ENCODE data around the gene SCD. TPM values are rescaled to one million over a fixed set of nuclear protein-coding genes. Genes with fewer than 3 reads are reported as not detected.

Gene SCD
- total and polyA plus RNA-seq, 9 of the 15 experiments (the other 6 are each of a cell fraction or from before 2014, with no cell fraction given) = 114 to 486 (median 188) TPM

DNA sequence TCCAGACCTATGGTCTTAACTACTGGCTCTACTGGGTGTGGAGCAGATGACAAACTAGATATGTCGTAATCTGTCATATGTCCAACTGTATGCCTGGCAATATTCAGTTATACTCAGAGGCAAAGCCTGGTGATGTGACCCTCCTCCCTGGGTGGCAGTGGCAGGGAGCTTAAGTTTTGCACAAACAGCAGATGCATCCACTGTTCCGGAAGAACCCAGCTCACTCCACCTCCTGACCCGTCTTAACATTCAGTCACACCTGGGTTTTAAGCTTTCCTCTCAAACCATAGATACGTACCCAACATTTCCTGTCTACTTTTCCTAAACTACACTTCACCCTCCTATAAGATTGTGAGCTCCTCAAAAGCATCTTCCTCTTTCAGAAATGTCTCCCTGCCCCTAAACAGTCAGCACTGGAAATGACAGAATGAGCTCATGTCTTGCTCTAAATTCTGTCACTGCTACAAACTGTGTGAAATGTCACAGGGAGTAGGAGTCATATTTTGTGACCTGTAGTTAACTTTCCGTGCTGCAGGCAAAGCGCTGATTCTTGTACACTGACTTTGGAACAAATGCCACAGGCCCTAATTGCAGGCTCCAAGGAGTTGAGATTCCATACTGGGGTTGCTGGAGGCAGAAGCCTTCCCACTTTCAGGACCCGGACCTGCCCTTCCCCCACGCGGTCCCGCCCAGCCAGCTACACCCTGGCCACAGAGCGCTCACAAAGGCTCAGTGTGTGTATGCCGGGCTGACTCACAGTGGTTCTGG is 23.9 kb downstream of the SCD start:
- Histone ChIP-seq H3K27ac (ENCODE audit: extremely low read depth, low read depth, low read length) (peak overlapping the region; percentile 90), H4K20me1 (replicated peaks; ENCODE audit: control insufficient read depth, insufficient read depth, low read length) (no peaks in the 10 kb centered on the region), H3K9me3 (replicated peaks; ENCODE audit: control insufficient read depth, insufficient read depth, low read depth, low read length) (no peaks in the 10 kb centered on the region), H3K4me2 (ENCODE audit: insufficient read depth, low read length) (peak overlapping the region; percentile 80), H2AFZ (ENCODE audit: low read depth, low read length) (peak overlapping the region; percentile 83), H3K4me1 (replicated peaks in 1 of 2; ENCODE audit: control insufficient read depth in 2 of 2, insufficient read depth in 2 of 2, low read length in 2 of 2) (peaks cover 22 to 25% of the 10 kb centered on the region in 2 experiments), H3K36me3 (ENCODE audit: control insufficient read depth, insufficient read depth, low read length) (no peaks in the 10 kb centered on the region), H3K4me3 (no peak overlapping the region; the same call in 1 of the 2 replicates), H3K79me2 (ENCODE audit: control insufficient read depth, insufficient read depth, low read length) (peaks cover 32% of the 10 kb centered on the region), H3K9me1 (ENCODE audit: control insufficient read depth, insufficient read depth, low read length) (no peaks in the 10 kb centered on the region), H3K27me3 (ENCODE audit: control insufficient read depth in 2 of 2, insufficient read depth in 2 of 2, low read length in 2 of 2) (no peaks in the 10 kb centered on the region), H3K9ac (ENCODE audit: insufficient read depth in 1 of 2, low read depth in 2 of 2, low read length in 2 of 2) (peak overlapping the region; percentile 62 to 82)
- POLR2A ChIA-PET = interaction anchor here (1.2 to 2.3 kb wide), 5 partner anchors 9 to 25 kb away, joined by 6 to 21 read pairs (median 8); partner anchors contain the start of gene SCD
- CTCF ChIA-PET (ENCODE audit: low intra/inter-chr PET ratio) = interaction anchor here (0.5 kb wide), 1 partner anchor 27 kb away, joined by 5 read pairs; no protein-coding TSS in a partner anchor
- in situ Hi-C loops (cut with MboI) = no loop called here
- FAIRE-seq (peak; percentile 86), ATAC-seq (peak; percentile 75), DNase-seq (ENCODE audit: extremely low read depth in 1 of 4, low spot score in 3 of 4) (peak; percentile 59 to 89 (median 68))
- BruUV-seq (replicated peaks) = no TSS peak
- intact Hi-C loops (cut with micrococcal nuclease) = no loop called here
- WGBS (ENCODE audit: insufficient coverage, low coverage, missing lambda C conversion rate) = 0% methylated on average over 12 of the region's 12 CpGs
- TF ChIP-seq SREBF2 (CRISPR knock-in tag; IDR thresholded peaks at IDR 0.05) (no peak), CEBPG (CRISPR knock-in tag; IDR thresholded peaks at IDR 0.05) (peak; percentile 47; the same call in 1 of the 2 replicates), CEBPG (tag; conservative IDR thresholded peaks at IDR 0.05 in 1 of 2, IDR thresholded peaks at IDR 0.05 in 1 of 2) (peak; percentile 54 to 78), TEAD4 (IDR thresholded peaks at IDR 0.05; ENCODE audit: low read length) (peak; percentile 23; the same call in 1 of the 2 replicates), TEAD4 (CRISPR knock-in tag; IDR thresholded peaks at IDR 0.05; ENCODE audit: borderline replicate concordance) (no peak), TOE1 (IDR thresholded peaks at IDR 0.05; ENCODE audit: borderline replicate concordance) (no peak), TOE1 (CRISPR knock-in tag; IDR thresholded peaks at IDR 0.05; ENCODE audit: borderline replicate concordance, low read depth) (no peak), GABPB1 (CRISPR knock-in tag; IDR thresholded peaks at IDR 0.05) (no peak), TEAD1 (CRISPR knock-in tag; IDR thresholded peaks at IDR 0.05) (no peak)
- TF ChIP-seq, protein P1, sequence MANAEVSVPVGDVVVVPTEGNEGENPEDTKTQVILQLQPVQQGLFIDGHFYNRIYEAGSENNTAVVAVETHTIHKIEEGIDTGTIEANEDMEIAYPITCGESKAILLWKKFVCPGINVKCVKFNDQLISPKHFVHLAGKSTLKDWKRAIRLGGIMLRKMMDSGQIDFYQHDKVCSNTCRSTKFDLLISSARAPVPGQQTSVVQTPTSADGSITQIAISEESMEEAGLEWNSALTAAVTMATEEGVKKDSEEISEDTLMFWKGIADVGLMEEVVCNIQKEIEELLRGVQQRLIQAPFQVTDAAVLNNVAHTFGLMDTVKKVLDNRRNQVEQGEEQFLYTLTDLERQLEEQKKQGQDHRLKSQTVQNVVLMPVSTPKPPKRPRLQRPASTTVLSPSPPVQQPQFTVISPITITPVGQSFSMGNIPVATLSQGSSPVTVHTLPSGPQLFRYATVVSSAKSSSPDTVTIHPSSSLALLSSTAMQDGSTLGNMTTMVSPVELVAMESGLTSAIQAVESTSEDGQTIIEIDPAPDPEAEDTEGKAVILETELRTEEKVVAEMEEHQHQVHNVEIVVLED (CRISPR knock-in tag; IDR thresholded peaks at IDR 0.05) = no peak
- TF ChIP-seq, protein P2, sequence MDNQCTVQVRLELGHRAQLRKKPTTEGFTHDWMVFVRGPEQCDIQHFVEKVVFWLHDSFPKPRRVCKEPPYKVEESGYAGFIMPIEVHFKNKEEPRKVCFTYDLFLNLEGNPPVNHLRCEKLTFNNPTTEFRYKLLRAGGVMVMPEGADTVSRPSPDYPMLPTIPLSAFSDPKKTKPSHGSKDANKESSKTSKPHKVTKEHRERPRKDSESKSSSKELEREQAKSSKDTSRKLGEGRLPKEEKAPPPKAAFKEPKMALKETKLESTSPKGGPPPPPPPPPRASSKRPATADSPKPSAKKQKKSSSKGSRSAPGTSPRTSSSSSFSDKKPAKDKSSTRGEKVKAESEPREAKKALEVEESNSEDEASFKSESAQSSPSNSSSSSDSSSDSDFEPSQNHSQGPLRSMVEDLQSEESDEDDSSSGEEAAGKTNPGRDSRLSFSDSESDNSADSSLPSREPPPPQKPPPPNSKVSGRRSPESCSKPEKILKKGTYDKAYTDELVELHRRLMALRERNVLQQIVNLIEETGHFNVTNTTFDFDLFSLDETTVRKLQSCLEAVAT (IDR thresholded peaks at IDR 0.05) = peak; percentile 55; a peak in 1 of 4 replicates
- TF ChIP-seq, protein P3, sequence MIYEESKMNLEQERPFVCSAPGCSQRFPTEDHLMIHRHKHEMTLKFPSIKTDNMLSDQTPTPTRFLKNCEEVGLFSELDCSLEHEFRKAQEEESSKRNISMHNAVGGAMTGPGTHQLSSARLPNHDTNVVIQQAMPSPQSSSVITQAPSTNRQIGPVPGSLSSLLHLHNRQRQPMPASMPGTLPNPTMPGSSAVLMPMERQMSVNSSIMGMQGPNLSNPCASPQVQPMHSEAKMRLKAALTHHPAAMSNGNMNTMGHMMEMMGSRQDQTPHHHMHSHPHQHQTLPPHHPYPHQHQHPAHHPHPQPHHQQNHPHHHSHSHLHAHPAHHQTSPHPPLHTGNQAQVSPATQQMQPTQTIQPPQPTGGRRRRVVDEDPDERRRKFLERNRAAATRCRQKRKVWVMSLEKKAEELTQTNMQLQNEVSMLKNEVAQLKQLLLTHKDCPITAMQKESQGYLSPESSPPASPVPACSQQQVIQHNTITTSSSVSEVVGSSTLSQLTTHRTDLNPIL (CRISPR knock-in tag; IDR thresholded peaks at IDR 0.05) = 0 out of 2 replicates have a peak, but pooled peaks have one; percentile 14
- TF ChIP-seq, protein P4, sequence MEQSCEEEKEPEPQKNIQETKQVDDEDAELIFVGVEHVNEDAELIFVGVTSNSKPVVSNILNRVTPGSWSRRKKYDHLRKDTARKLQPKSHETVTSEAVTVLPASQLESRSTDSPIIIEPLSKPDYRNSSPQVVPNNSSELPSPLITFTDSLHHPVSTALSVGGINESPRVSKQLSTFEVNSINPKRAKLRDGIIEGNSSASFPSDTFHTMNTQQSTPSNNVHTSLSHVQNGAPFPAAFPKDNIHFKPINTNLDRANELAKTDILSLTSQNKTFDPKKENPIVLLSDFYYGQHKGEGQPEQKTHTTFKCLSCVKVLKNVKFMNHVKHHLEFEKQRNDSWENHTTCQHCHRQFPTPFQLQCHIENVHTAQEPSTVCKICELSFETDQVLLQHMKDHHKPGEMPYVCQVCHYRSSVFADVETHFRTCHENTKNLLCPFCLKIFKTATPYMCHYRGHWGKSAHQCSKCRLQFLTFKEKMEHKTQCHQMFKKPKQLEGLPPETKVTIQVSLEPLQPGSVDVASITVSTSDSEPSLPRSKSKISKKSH (CRISPR knock-in tag; IDR thresholded peaks at IDR 0.05) = no peak
